Measurements from ENCODE around the gene MMD2.

MMD2 gene

DNA sequence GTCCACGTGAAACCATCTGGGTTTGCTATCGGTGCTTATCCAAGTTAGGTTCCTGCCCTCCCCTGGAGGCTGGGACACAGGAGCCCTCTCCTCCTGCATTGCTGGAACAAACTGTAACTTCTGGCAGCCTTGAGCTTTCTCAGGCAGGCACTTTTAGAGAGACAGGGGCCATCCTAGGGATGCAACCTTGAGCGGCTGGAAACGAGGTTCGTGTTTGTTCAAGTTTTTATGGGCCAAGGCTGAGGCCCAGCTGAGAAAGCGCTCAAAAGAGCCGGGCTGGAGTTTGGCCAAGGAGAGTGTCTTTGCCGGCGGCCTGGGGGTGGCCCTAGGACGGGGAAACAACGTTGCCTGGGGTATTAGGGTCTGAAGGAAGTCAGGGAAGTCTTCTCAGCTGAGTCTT, 5.5 kb upstream of the MMD2 start:
- no peak for TF ChIP-seq CTCF (IDR thresholded peaks at IDR 0.05; ENCODE audit: low read depth, low read length)
- no peak for DNase-seq (ENCODE audit: extremely low read depth, low read depth)

DNA sequence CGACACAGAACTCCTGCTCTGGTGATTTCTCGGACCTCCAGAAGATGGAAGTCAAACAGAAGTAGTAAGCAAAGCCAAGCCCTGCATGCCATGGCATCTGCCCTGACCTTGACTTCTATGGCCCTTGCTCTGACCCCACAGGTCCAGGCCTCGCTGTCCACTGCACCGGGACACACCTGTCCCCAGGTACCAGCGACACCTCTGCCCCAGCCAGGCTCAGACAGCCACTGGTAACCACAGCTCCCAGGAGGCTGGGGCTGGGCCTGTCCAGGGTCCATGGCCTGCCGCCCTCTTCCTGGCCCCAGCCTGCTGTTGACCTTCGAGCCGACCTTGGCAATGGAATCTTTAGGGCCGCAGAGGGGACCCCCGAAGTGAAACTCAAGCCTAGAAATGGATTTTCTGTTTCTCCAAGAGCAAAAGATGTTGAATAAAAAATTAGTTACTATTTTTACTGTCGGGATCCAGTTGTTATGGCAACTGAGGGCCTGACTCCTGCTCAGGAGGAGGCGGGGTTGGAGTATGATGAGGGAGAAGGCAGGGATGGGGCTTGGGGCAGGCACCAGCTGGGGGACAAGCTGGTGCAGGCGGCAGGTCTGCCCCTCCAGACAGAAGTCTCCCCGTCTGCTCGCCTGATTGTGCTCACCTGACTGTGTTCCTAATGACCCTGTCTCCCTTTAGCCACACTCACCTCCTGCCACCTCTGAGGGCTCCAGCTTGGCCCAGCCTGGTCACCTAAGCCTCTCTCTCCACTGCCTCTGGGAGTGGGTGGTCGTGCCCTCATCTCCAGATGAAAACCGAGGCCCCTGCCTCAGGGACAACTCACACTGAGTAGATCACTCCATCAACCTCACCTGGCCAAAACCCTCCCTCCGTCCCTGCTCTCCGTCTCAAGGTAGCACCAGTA, 4.1 kb upstream of the MMD2 start:
- TF ChIP-seq CTCF (IDR thresholded peaks at IDR 0.05; ENCODE audit: low read depth, low read length) = no peak

GRCh38 chr7:4960363-4960762, 1.4 kb upstream of the MMD2 start:
- no peak for DNase-seq (ENCODE audit: extremely low read depth, low read depth)
- no peak for TF ChIP-seq CTCF (IDR thresholded peaks at IDR 0.05; ENCODE audit: low read depth, low read length)

More for the DNA sequence above, 4.1 kb upstream of the MMD2 start:
- DNase-seq (ENCODE audit: extremely low read depth, low read depth) = no peak

DNA sequence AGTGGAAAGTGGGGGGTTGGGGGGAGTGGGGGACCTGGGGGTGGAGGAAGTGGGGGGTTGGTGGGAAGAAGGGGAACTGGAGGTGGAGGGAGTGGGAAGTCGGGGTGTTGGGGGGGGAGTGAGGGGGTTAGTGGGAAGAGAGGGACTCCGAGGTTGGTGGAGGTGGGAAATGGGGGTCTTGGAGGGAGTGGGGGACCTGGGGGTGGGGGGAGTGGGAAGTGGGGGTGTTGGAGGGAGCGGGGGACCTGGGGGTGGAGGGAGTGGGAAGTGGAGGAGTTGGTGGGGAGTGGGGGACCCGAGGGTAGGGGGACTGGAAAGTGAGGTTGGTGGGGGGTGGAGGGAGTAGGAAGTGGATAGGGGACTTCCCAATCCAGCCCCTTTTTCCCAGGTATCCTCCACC, 906 bp upstream of the MMD2 start:
- TF ChIP-seq CTCF (IDR thresholded peaks at IDR 0.05; ENCODE audit: low read depth, low read length) = no peak
- DNase-seq (ENCODE audit: extremely low read depth, low read depth) = no peak

GRCh38 chr7:4959306-4959705, 319 bp upstream of the MMD2 start:
- DNase-seq (ENCODE audit: extremely low read depth, low read depth) = no peak
- TF ChIP-seq CTCF (IDR thresholded peaks at IDR 0.05; ENCODE audit: low read depth, low read length) = no peak

DNA sequence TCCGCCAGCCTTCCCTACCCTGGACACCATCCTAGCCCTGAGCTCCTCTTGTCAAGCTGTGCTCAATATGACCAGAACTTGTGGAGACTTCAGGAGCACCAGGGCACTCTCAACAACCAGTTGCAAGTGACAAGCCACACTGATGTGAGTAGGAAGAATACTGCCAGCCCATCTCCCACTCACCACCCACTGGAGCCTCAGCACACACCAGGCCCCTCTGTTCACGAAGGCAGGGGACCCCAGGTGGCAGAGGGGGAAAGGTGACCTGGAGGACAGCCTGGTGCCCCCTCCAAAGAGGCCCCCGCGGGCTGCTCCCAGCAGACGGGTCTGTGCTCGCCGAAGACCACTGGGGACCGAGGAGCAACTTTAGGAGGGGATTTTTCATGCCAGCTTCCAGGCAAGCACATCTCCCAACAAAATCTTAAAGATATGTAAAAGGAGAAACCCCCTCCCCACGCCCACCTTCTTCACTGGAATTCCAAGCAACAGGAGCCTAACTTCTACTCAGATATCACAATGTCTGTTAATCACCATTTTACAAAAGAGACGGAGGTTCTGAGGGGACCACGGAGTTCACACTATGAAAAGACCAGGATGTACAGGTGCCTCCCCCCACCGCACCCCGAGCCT, 1.0 kb downstream of the MMD2 start:
- TF ChIP-seq CTCF (IDR thresholded peaks at IDR 0.05; ENCODE audit: low read depth, low read length) = no peak
- no peak for DNase-seq (ENCODE audit: extremely low read depth, low read depth)
